HG03354 (cell line): ENCODE results near the gene TTLL11.

Experiments used
- ATAC-seq: cut with Tn5 transposase; IDR thresholded peaks from one replicate; pipeline ENCODE4 v1.9.1; 2021; ENCODE audit warnings: mild to moderate bottlenecking; ENCODE audit not compliant: unreplicated experiment, poor library complexity, severe bottlenecking

The TTLL11 gene

GRCh38 chr9:121785673-121786542 is 307.2 kb downstream of the TTLL11 start:
- no peak for ATAC-seq

DNA sequence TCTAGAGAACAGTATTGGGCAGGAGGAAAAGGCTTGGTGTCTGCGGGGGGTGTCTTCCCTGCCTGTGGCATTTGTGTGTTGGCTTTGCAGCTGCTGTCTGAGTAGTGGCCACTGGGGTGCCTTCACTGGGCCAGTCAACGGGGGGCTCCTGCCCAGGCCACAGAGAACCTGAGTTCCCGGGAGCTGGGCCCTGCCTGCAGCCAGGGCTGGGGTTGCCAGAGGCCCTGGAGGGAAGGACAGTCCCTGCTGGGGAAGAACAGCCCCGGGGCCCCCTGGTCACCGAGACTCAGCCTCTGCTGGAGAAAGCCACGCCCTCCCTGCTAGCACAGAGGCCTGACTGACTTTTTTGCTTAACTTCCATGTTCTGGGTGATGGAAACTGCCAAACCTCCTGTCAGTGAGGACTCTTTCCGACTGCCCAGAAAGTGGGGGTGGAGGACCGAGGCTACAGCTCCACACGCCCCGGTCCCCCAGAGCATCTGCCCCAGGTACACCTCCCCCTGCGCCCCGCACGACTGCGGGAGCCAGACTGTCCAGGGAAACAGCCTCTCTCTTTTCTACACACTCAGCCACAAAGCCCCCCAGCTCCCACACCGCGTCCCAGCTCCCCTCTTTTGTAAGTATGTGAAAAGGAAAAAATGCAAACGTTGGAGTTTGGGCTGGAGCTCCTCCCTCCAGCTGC is 308.2 kb downstream of the TTLL11 start:
- ATAC-seq: no peak

DNA sequence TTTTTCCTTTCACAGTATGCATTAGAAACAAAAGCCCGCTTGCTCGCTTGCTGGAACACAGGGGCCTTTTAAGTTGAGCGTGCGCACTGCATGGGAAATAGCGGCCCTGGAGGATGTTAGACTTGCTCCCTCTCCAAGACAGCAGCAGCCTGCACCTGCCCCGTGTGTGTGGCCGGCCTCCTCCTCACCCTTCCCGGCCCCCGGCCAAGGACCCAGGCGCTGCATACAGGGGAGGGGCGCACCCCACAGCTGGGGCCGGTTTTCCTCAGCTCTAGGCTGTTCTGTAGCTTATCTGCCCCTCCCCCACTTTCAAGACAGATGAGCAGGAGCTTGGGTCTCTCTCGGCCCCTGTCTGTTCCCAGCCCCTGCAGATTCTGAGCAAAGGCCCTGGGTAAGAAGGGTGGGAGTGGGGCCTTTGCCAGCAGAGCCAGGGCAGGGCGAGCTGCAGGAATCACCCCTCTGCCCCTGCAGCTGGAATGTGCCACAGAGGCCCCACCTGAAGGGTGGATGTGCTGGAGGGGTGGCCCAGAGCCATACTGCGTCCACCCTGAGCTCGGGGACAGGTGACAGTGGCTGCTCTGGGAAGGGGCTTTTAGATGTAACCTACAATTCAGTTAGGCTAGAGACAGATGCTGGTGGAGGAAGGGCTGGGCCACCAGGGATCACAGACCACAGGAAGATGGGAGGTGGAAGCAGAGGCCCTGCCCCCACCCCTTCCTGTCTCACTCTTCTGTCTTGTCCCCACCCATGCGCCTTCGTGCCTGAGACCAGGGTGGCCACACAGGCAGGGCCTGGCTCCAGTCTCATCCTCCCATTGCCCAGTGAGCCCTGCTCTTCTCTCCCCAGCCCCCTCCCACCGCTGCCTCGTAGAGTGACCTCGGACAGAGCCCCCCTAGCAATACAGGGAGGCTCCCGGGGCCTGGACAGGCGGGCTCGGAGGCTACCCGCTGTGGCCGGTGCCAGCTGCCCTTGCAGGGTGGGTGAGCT is 309.3 kb downstream of the TTLL11 start:
- ATAC-seq: no peak

DNA sequence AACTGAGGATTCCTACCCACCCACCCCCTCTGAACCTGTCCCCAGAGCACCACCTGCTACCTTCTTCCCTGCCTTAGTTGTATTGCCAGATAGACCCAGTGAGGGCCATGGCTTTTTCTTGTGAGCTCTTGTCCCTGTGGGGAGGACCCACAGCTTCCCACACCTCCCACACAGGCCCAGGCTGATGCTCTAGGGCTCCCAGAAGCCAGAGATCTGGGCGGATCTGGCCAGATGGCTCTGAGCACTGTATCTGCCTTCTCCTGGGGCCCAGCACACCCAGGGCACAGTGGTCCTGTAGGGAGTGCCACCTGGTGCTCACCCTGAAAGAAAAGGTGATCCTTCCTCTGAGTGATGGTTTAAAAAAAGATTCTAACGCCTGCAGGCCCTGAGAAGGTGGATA is 310.0 kb downstream of the TTLL11 start:
- no peak for ATAC-seq

DNA sequence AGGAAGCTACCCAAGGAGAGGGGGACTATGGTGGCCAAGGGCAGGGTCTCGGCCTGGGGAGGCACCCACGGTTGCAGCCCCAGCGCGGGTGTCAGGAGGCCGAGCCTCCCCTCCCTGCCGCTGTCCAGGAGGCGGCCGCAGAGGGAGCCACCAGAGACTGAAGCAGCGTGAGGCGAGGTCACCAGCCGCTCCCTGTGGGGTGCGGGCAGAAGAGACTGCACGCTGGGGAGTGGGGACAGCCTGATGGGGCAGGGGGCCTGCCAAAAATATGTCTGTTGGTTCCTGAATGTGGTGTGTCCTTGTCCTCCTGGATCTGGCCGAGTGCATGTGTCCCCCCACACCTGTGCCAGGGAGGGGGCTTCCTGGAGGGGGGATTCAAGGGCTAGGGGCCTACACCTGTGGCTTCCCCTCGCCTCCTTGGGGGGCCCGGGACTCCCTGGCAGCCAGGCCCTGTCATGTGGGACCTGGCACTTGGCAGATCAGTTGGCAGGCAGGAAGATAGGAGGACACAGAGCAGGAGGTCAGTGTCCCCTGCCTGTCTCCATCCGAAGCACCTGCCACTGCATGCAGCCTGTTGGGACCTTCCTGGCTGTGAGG is 310.5 kb downstream of the TTLL11 start:
- ATAC-seq: no peak

GRCh38 chr9:121781701-121782464 is 311.2 kb downstream of the TTLL11 start:
- no peak for ATAC-seq

DNA sequence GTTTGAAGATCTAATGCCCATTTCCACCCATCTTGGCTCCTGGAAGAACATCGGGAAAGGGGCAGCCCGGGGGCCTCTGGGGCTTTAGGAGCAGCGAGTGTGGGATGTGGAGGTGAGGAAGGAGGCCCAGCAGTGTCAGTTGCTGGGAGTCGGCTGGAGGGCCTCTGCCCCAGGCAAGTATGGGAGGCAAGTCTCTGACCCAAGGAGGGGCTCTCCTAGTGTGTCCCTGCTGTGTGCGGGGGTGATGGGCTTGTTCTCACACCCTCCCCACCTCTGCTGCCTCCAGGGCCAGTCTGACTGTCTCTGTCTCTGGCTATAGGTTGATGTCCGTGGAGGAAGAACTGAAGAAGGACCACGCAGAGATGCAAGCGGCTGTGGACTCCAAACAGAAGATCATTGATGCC is 312.0 kb downstream of the TTLL11 start:
- ATAC-seq: no peak

- ATAC-seq: no peak
Measured at GRCh38 chr9:121780177-121781040, 312.7 kb downstream of the TTLL11 start.

DNA sequence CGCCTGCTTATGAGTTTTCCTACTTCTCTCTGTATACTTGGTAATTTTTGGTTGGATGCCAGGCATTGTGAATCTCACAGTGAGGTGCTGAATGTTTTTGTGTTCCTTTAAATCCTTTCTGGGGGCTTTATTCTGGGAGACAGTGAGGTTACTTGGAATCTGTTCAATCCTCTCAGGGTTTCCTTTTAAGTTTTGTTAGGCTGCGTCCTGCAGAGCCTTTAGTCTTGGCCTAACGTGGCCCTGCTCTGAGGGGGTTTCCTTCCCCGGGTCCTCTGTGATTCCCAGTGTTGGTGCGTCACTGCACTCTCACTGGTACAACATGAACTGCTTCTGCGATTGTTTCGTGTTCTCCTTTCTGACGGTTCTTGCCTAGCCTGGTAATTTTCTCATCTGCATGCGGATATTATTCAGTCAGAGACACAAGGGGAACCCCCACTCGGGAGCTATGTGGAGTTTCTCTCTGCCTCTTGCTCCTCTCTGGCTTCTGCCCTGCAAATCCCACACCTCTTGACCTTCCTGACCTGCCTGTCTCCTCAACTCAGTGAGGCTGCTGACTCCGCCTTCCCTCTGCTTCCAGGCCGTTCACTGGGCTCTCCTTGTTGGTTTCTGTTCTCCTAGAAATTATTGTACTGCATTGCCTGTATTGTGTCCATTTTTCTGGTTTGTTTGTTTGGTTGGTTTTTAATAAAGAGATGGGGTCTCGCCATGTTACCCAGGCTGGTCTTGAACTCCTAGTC is 313.6 kb downstream of the TTLL11 start:
- no peak for ATAC-seq

DNA sequence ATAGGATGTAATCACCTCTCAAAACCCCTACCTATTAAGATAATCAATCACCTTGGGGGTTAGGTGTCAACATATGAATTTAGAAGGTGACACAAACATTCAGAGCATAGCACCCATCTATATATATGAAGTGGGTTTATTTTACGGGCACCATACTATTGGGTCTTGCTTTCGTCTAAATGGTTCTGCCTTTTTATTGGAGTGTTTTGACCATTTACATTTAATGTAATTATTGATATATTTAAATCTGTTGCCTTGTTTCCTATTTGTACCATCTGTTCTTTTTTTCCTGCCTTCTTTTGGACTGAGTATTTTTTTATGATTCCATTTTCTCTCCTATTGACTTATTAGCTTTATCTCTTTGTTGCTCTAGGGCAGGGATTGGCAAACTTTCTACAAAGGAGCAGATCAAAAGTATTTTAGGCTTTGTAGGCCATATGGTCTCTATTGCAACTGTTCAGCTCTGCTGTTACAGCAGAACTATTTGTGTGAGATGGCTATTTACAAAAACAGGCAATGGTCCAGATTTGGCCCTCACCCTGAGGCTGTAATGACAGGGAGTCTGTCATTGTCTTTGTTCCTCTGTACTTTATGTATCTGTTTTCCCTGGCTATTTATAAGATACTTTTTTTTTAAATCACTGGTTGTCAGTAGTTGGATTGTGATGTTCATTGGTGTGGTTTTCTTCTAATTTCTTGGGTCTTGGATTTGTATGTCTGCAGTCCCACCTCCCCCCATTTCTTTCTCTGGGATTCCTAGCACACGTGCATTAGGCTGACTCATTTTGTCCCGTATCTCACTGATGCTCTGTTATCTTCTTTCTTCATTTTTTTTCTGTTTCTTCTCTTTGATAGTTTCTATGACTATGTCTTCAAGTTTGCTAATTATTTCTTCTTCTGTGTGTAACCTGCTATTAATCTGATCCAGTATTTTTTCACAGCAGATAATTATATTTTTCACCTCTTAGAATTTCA is 314.6 kb downstream of the TTLL11 start:
- ATAC-seq: no peak

GRCh38 chr9:121776739-121777637 is 316.1 kb downstream of the TTLL11 start:
- ATAC-seq: no peak

- no peak for ATAC-seq
Measured at GRCh38 chr9:121776001-121776738, 316.9 kb downstream of the TTLL11 start.

GRCh38 chr9:121774715-121775613 is 318.1 kb downstream of the TTLL11 start:
- no peak for ATAC-seq
